ENCODE measurements around the gene RPL35. TPM values are rescaled to one million over a fixed set of nuclear protein-coding genes. Genes with fewer than 3 reads are reported as not detected.

RPL35 gene
- total RNA-seq, 1 donor from 2014 or later = 706 TPM

- H3K4me1 Mint-ChIP-seq (ENCODE audit: low read depth) = peaks cover 5% of the 10 kb centered on the region
- no peaks in the 10 kb centered on the region for H3K9me3 Mint-ChIP-seq (ENCODE audit: low read depth)
- no peak overlapping the region for H3K27ac Mint-ChIP-seq (ENCODE audit: unreplicated experiment)
- DNase-seq (ENCODE audit: low spot score) = no peak
- H3K36me3 Mint-ChIP-seq (ENCODE audit: low read depth) = peaks cover 28% of the 10 kb centered on the region
- H3K27me3 Mint-ChIP-seq (ENCODE audit: low read depth) = no peaks in the 10 kb centered on the region
- TF ChIP-seq CTCF (IDR thresholded peaks at IDR 0.05) = no peak
- no peak overlapping the region for H3K4me3 Mint-ChIP-seq (ENCODE audit: unreplicated experiment)
These were observed 36.1 kb upstream of the RPL35 start for GRCh38 chr9:124897570-124898460.

GRCh38 chr9:124894741-124895170 lies 33.0 kb upstream of the RPL35 start:
- Mint-ChIP-seq H3K4me1 (ENCODE audit: low read depth) (no peaks in the 10 kb centered on the region), H3K36me3 (ENCODE audit: low read depth) (peaks cover 34% of the 10 kb centered on the region), H3K9me3 (ENCODE audit: low read depth) (no peaks in the 10 kb centered on the region), H3K27ac (ENCODE audit: unreplicated experiment) (peak overlapping the region; percentile 60), H3K27me3 (ENCODE audit: low read depth) (no peaks in the 10 kb centered on the region), H3K4me3 (ENCODE audit: unreplicated experiment) (no peak overlapping the region)
- DNase-seq (ENCODE audit: low spot score) = no peak
- TF ChIP-seq CTCF (IDR thresholded peaks at IDR 0.05) = peak; percentile 75

GRCh38 chr9:124894035-124894740 lies 32.4 kb upstream of the RPL35 start:
- DNase-seq (ENCODE audit: low spot score) = no peak
- no peak overlapping the region for H3K27ac Mint-ChIP-seq (ENCODE audit: unreplicated experiment)
- no peaks in the 10 kb centered on the region for H3K9me3 Mint-ChIP-seq (ENCODE audit: low read depth)
- H3K4me3 Mint-ChIP-seq (ENCODE audit: unreplicated experiment) = no peak overlapping the region
- H3K27me3 Mint-ChIP-seq (ENCODE audit: low read depth) = no peaks in the 10 kb centered on the region
- H3K4me1 Mint-ChIP-seq (ENCODE audit: low read depth) = no peaks in the 10 kb centered on the region
- no peak for TF ChIP-seq CTCF (IDR thresholded peaks at IDR 0.05)
- H3K36me3 Mint-ChIP-seq (ENCODE audit: low read depth) = peaks cover 36% of the 10 kb centered on the region

- Mint-ChIP-seq H3K27me3 (ENCODE audit: low read depth) (no peaks in the 10 kb centered on the region), H3K4me1 (ENCODE audit: low read depth) (no peaks in the 10 kb centered on the region), H3K36me3 (ENCODE audit: low read depth) (peaks cover 43% of the 10 kb centered on the region), H3K27ac (ENCODE audit: unreplicated experiment) (no peak overlapping the region), H3K4me3 (ENCODE audit: unreplicated experiment) (no peak overlapping the region), H3K9me3 (ENCODE audit: low read depth) (no peaks in the 10 kb centered on the region)
- no peak for TF ChIP-seq CTCF (IDR thresholded peaks at IDR 0.05)
- no peak for DNase-seq (ENCODE audit: low spot score)
These were observed 28.4 kb upstream of the RPL35 start for GRCh38 chr9:124890179-124890578.

- Mint-ChIP-seq H3K4me1 (ENCODE audit: low read depth) (no peaks in the 10 kb centered on the region), H3K9me3 (ENCODE audit: low read depth) (no peaks in the 10 kb centered on the region), H3K27me3 (ENCODE audit: low read depth) (no peaks in the 10 kb centered on the region), H3K36me3 (ENCODE audit: low read depth) (peaks cover 43% of the 10 kb centered on the region), H3K27ac (ENCODE audit: unreplicated experiment) (no peak overlapping the region), H3K4me3 (ENCODE audit: unreplicated experiment) (no peak overlapping the region)
- no peak for TF ChIP-seq CTCF (IDR thresholded peaks at IDR 0.05)
- peak; percentile 72 for DNase-seq (ENCODE audit: low spot score)
These were observed 27.2 kb upstream of the RPL35 start for GRCh38 chr9:124889006-124889405.
